ENCODE data around the gene C1QL4. TPM values are rescaled to one million over a fixed set of nuclear protein-coding genes. Genes with fewer than 3 reads are reported as not detected.

The C1QL4 gene
- total and polyA plus RNA-seq, 12 donors = not detected

GRCh38 chr12:49330032-49330619 is 6.9 kb downstream of the C1QL4 start:
- peaks cover 0 to 16% (median 0%) of the 10 kb centered on the region in 9 donors for H3K36me3 ChIP-seq
- 88 to 91% methylated on average over 7 of the region's 7 CpGs for WGBS, 2 donors
- no peak for TF ChIP-seq CTCF (IDR thresholded peaks at IDR 0.05)

GRCh38 chr12:49328816-49329215 is 8.2 kb downstream of the C1QL4 start:
- Histone ChIP-seq H3K27ac (no peak overlapping the region), H3K4me1 (peaks cover 0 to 24% (median 6%) of the 10 kb centered on the region in 9 donors), H3K4me3 (no peak overlapping the region), H3K9me3 (no peaks in the 10 kb centered on the region), H3K36me3 (peaks cover 0 to 16% (median 0%) of the 10 kb centered on the region in 9 donors), H3K27me3 (peaks cover 0 to 30% (median 15%) of the 10 kb centered on the region in 7 donors)
- WGBS, 2 donors = 96% methylated on average over 12 of the region's 12 CpGs
- DNase-seq = no peak
- no peak for ATAC-seq
- intact Hi-C loops (cut with DNase I) = no loop called here
- TF ChIP-seq CTCF (IDR thresholded peaks at IDR 0.05) = no peak

More at GRCh38 chr12:49330032-49330619, 6.9 kb downstream of the C1QL4 start:
- Histone ChIP-seq H3K4me1 (peaks cover 0 to 24% (median 6%) of the 10 kb centered on the region in 9 donors), H3K27me3 (peaks cover 6 to 43% (median 29%) of the 10 kb centered on the region in 7 donors), H3K9me3 (no peaks in the 10 kb centered on the region), H3K27ac (no peak overlapping the region), H3K4me3 (no peak overlapping the region)
- ATAC-seq (no peak), DNase-seq (no peak)
- intact Hi-C loops (cut with DNase I) = loop anchor here in 1 of 10 donors (5.0 kb wide), 1 partner anchor 33 kb away; the partner anchor contains the start of gene PRPH

- intact Hi-C loops (cut with DNase I) = no loop called here
- H3K4me3 ChIP-seq = no peak overlapping the region
- ATAC-seq = no peak
- no peaks in the 10 kb centered on the region for H3K9me3 ChIP-seq
- TF ChIP-seq CTCF (IDR thresholded peaks at IDR 0.05) = no peak
- no peak overlapping the region for H3K27ac ChIP-seq
- DNase-seq = no peak
- peaks cover 0 to 22% (median 6%) of the 10 kb centered on the region in 9 donors for H3K4me1 ChIP-seq
- WGBS, 2 donors = 99 to 100% methylated on average over 2 of the region's 2 CpGs
- H3K27me3 ChIP-seq = peaks cover 0 to 21% (median 6%) of the 10 kb centered on the region in 7 donors
- H3K36me3 ChIP-seq = peaks cover 0 to 16% (median 0%) of the 10 kb centered on the region in 9 donors
Measured at GRCh38 chr12:49327887-49328286, 9.1 kb downstream of the C1QL4 start.

GRCh38 chr12:49327368-49327767 is 9.6 kb downstream of the C1QL4 start:
- H3K9me3 ChIP-seq = no peaks in the 10 kb centered on the region
- peaks cover 0 to 16% (median 0%) of the 10 kb centered on the region in 9 donors for H3K36me3 ChIP-seq
- peaks cover 0 to 16% (median under 1%) of the 10 kb centered on the region in 7 donors for H3K27me3 ChIP-seq
- no peak overlapping the region for H3K4me3 ChIP-seq
- no peak for DNase-seq
- H3K4me1 ChIP-seq = peaks cover 0 to 20% (median 6%) of the 10 kb centered on the region in 9 donors
- no peak for TF ChIP-seq CTCF (IDR thresholded peaks at IDR 0.05)
- H3K27ac ChIP-seq = no peak overlapping the region
- no peak for ATAC-seq
- intact Hi-C loops (cut with DNase I) = no loop called here

All from heart right ventricle (tissue), 16 donors.